Activated CD4-positive, alpha-beta T cell treated with anti-CD3 and anti-CD28 coated beads, Interleukin-2, amount 10 ng/mL, durations not matched to agents 7 days and 5 days (primary cell): Measurements from ENCODE around the gene INTS1. TPM values are rescaled to one million over a fixed set of nuclear protein-coding genes. Genes with fewer than 3 reads are reported as not detected.

Experiments
- CTCF ChIA-PET: fragments of 350-600 bp; sonication (Branson Sonifier 250); formaldehyde crosslinking; loops from one replicate; lab custom pipeline; 2021; ENCODE audit warnings: antibody characterized with exemption; lab: Charles Lee
- POLR2A ChIA-PET: fragments of 350-600 bp; sonication (Branson Sonifier 250); formaldehyde crosslinking; loops from one replicate; lab custom pipeline; 2021; ENCODE audit warnings: antibody characterized with exemption; lab: Charles Lee
- DNase-seq: peaks from one replicate; pipeline ENCODE4 v3.0.0-alpha.2; 2020
- H3K27ac Mint-ChIP-seq: one replicate; pipeline ENCODE4 v1.8.0; 2021; ENCODE audit warnings: mild to moderate bottlenecking, moderate library complexity, mixed read lengths
- H3K27me3 Mint-ChIP-seq: one replicate; pipeline ENCODE4 v1.8.0; 2021; ENCODE audit warnings: mixed read lengths
- H3K36me3 Mint-ChIP-seq: one replicate; pipeline ENCODE4 v1.8.0; 2021; ENCODE audit warnings: low read depth, mixed read lengths
- H3K4me1 Mint-ChIP-seq: one replicate; pipeline ENCODE4 v1.8.0; 2021; ENCODE audit warnings: mixed read lengths
- H3K4me3 Mint-ChIP-seq: one replicate; pipeline ENCODE4 v1.8.0; 2021; ENCODE audit warnings: mild to moderate bottlenecking, moderate library complexity, mixed read lengths
- H3K9me3 Mint-ChIP-seq: one replicate; pipeline ENCODE4 v1.8.0; 2021; ENCODE audit warnings: mixed read lengths
- total RNA-seq, 2 experiments: library from RNA; stranded (reverse); gene quantifications; one replicate each; pipeline ENCODE4 v1.2.3, GENCODE V29; 2021

The INTS1 gene
- total RNA-seq, 2 experiments from 2014 or later: 90.6 to 104 TPM

DNA sequence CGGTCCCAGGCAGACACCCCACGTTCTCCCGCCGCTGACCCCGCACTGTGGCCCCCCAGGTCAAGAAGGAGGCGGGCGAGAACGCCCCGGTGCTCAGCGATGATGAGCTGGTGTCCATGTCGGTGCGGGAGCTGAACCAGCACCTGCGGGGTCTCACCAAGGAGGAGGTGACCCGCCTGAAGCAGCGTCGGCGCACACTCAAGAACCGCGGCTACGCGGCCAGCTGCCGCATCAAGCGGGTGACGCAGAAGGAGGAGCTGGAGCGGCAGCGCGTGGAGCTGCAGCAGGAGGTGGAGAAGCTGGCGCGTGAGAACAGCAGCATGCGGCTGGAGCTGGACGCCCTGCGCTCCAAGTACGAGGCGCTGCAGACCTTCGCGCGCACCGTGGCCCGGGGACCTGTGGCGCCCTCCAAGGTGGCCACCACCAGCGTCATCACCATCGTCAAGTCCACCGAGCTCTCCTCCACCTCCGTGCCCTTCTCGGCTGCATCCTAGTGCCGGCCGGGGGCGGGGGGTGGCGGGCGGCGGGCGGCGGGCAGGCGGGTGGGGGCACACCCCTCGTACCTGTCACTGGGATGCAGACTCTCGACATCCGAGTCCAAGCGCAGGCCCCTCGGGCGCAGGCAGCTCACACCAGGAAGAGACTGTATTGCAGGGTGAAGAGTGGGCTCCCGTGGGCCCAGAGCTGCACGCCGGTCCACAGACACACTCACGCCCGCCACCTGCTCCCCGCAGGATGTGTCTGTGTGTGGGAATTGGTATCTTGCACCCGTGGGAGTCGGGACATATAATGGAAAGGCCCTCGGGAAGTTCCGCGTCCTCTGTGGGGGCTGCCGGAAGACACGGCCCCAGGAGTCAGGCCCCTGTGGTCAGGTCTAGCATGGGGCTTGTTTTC is 35.9 kb upstream of the INTS1 start:
- Mint-ChIP-seq H3K36me3 (peaks cover 4% of the 10 kb centered on the region), H3K4me1 (peaks cover 3% of the 10 kb centered on the region), H3K4me3 (no peak overlapping the region), H3K27ac (no peak overlapping the region), H3K9me3 (no peaks in the 10 kb centered on the region), H3K27me3 (no peaks in the 10 kb centered on the region)
- ChIA-PET POLR2A (no interaction called here), CTCF (interaction anchor here (0.6 kb wide), 1 partner anchor 398 kb away, joined by 5 read pairs; no protein-coding TSS in a partner anchor)
- DNase-seq: no peak

DNA sequence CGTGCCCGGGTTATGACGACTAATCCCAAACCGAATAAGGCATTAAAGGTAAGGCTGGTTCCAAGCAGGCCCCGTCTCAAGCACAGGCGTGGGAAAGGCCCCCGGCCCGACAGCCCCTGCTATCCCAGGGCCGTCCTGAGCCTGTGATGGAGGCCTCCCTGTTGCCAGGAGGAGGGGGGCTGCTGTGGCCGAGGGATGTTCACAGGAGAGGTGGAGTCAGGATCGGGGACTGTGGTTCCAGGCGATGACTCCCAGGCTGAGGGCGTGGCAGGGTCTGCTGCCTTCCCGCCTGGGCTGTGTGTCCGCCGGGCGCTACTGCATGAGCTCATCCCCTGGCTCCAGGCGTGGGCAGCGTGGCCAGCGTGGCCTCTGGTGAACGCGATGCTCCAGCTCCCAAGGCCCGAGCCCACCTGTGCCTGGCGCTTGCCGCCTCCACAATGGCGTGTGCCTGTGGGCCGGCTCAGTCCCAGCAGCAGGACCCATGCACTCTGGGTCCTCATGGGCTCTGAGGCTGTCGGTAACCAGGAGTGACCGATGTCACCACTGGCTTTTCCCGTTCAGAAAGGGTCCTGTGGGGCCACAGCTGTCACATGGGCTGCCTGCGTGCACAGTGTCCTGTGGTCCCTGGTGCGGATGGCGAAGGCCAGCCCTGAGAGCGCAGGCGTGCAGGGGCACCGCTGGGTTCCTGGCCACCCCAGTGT is 35.1 kb upstream of the INTS1 start:
- H3K36me3 Mint-ChIP-seq: peaks cover 4% of the 10 kb centered on the region
- H3K9me3 Mint-ChIP-seq: no peaks in the 10 kb centered on the region
- H3K4me3 Mint-ChIP-seq: no peak overlapping the region
- H3K27me3 Mint-ChIP-seq: no peaks in the 10 kb centered on the region
- POLR2A ChIA-PET: no interaction called here
- H3K27ac Mint-ChIP-seq: no peak overlapping the region
- CTCF ChIA-PET: no interaction called here
- H3K4me1 Mint-ChIP-seq: peaks cover 5% of the 10 kb centered on the region
- DNase-seq: no peak

DNA sequence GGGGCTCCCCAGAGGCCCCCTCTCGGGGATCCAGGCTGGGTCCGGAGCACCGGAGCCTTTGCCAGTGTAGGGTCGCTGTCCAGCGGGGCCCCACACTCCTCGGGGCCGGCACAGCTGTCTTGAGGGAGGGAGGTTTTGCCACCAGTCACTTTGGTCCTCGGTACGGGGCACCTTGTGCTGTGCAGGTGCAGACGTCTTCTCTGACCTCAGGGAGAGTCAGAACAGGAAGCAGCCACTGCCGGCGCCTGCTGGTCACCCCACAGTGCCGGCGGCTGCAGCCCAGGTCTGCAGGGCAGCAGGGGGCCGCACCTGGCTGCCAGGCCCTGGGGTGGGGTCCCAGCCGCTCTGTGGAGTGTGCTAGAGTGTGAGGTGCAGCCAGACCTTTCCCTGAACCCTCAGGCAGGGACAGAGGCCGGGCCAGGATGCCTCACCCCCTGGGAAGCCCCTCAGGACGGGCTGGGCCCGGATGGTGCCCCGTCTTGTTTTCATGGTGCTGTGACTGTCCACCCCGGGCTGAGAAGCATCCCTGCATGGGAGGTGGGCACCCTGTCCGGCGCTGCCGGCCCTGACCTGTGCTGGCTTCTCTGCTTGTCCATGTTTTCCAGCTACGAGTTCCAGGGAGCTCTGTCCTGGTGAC is 34.5 kb upstream of the INTS1 start:
- POLR2A ChIA-PET: no interaction called here
- CTCF ChIA-PET: no interaction called here

DNA sequence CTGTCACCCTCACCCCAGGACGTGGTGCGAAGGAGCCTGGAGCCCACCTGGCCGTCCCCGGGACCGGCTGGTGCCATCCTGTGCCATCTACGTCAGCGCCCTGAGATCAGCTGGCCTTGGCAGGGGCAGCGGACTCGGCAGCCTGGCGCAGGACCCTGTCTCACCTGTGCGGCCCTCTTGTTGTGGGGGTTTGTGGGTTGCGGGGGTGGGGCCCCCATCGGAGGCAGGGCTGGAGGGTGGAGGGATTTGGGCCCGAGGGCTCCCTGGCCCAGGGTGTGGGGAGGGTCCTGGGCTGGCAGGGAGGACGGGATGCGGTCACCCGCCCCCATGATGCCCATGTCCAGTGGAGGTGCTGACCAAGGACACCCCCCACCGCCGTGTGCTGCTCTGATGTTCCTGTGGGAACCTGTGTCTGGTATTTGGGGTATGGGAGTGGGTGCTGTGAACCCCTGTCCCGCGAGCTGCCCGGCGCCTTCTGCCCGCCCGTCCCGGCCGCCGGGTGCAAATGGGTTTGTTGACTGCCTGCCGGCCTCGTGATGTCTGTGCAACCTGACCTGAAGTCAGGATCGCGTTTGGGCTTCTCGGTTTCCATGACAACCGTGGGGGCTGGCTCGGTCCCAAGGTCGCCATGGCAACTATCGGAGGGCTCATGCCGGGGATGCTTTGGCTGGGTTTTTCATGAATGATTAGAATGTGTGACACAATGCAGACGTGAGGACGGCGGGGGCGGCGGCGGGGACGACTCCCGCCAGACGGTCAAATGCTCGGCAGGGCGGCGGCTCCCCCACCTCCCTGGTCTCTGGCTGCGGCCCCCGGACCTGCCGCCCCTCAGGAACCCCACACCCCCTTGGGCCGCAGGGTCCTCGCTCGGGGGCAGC is 33.6 kb upstream of the INTS1 start:
- peaks cover 19% of the 10 kb centered on the region for H3K4me1 Mint-ChIP-seq
- H3K4me3 Mint-ChIP-seq: no peak overlapping the region
- POLR2A ChIA-PET: no interaction called here
- CTCF ChIA-PET: no interaction called here
- no peaks in the 10 kb centered on the region for H3K9me3 Mint-ChIP-seq
- H3K27me3 Mint-ChIP-seq: no peaks in the 10 kb centered on the region
- peak; percentile 26 for DNase-seq
- H3K36me3 Mint-ChIP-seq: peaks cover 4% of the 10 kb centered on the region
- no peak overlapping the region for H3K27ac Mint-ChIP-seq

More for the DNA sequence above, 34.5 kb upstream of the INTS1 start:
- Mint-ChIP-seq H3K9me3 (no peaks in the 10 kb centered on the region), H3K27ac (no peak overlapping the region), H3K36me3 (peaks cover 4% of the 10 kb centered on the region), H3K4me1 (peaks cover 10% of the 10 kb centered on the region), H3K4me3 (no peak overlapping the region), H3K27me3 (no peaks in the 10 kb centered on the region)
- DNase-seq: no peak

DNA sequence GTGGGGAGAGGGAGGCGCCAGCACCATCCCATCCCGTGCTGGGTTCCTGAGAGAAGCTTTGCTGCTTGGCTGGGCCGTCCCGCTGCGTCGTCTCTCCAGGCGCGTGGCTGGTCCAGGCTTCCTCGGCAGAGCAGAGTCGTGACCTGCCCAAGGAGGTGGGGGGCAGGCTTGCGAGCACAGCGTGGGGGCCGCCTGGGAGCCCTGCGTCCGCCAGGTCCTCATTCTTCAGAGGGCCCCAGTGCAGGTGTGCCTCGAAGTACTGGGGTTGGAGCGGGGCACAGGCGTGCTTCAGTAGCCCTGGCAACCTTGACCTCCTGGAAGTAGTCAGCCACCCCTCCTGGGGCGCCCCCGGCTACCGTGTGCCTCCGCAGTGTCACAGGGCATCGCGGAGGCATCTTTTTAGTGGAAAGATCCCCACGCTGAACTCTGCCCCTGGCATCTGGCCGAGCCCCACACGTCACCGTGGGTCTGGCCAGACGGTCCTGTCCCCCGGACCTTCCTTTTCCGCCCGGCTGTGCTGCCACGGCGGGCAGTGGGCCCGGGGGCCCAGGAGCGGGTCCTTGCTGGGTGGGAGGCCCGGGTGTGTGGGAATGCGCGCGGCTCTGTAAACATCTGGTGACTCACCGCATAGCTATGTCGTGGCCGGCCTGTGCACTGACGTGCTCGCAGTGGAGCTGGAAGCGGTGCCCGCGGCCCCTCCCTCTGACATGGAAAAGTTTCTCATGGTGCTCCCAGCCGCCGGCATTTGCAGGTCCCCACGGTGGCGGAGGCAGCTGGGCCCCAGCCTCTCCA is 32.8 kb upstream of the INTS1 start:
- POLR2A ChIA-PET: no interaction called here
- no peaks in the 10 kb centered on the region for H3K27me3 Mint-ChIP-seq
- no peak overlapping the region for H3K27ac Mint-ChIP-seq
- CTCF ChIA-PET: interaction anchor here (1.0 kb wide), 1 partner anchor 29 kb away, joined by 5 read pairs; no protein-coding TSS in a partner anchor
- no peaks in the 10 kb centered on the region for H3K9me3 Mint-ChIP-seq
- H3K4me1 Mint-ChIP-seq: peaks cover 26% of the 10 kb centered on the region
- no peak overlapping the region for H3K4me3 Mint-ChIP-seq
- no peak for DNase-seq
- peaks cover 4% of the 10 kb centered on the region for H3K36me3 Mint-ChIP-seq

DNA sequence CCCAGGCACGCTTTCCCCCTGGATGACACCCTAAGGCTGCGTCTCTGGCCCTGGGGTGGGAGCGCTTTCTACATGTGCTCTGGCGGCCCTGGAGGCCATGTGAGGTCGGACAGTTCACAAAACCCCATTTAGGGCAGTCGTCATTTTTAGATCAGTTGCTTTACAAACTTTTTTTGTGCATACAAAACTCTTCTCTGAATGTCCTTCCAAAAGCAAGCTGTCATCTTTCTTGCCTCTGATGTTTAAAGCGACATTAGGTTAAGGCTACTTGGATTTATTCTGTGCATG is 32.2 kb upstream of the INTS1 start:
- CTCF ChIA-PET: interaction anchor here (1.0 kb wide), 1 partner anchor 28 kb away, joined by 5 read pairs; no protein-coding TSS in a partner anchor
- Mint-ChIP-seq H3K4me3 (no peak overlapping the region), H3K27me3 (no peaks in the 10 kb centered on the region), H3K27ac (no peak overlapping the region), H3K36me3 (peaks cover 4% of the 10 kb centered on the region), H3K4me1 (peaks cover 30% of the 10 kb centered on the region), H3K9me3 (no peaks in the 10 kb centered on the region)
- DNase-seq: no peak
- POLR2A ChIA-PET: no interaction called here

DNA sequence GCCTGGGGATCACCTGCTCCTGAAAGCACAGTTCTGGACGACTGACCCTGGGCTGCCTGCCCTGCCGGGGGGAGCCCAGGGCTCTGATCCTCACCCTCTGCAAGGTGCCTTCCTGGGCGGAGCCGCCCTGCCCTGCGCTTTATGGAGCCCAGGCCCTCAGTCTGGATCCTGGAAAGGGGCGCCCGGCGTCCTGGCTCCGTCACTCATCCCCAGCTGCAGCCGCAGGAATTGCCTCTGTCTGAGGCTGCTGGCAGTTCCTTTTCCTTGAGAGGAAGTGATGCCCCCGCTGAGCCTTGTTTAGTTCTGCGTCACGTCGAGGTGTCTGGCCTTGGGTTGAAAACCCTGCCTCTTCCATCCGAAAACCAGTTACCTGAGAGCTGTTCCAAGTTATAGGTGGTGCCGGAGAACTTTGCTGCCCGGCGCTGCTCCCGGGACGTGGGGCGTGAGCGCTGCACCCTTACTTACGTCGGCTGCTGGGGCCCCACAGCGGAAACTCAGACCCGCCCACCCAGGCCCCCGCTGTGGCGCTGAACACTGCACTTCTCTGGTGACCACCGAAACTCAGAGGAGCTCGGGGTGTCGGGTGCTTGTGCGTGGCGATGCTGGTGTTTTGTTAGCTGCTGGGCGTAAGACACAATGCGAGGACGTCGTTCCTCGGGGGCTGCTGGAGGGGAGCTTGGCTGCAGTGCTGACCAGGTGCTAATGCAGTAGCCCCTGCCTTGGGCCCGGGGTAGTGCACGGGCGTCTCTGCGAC is 31.7 kb upstream of the INTS1 start:
- Mint-ChIP-seq H3K4me3 (no peak overlapping the region), H3K4me1 (peaks cover 30% of the 10 kb centered on the region), H3K27me3 (no peaks in the 10 kb centered on the region), H3K36me3 (peaks cover 2% of the 10 kb centered on the region), H3K9me3 (no peaks in the 10 kb centered on the region), H3K27ac (no peak overlapping the region)
- CTCF ChIA-PET: interaction anchor here (1.0 kb wide), 1 partner anchor 28 kb away, joined by 5 read pairs; no protein-coding TSS in a partner anchor
- no peak for DNase-seq
- POLR2A ChIA-PET: no interaction called here

DNA sequence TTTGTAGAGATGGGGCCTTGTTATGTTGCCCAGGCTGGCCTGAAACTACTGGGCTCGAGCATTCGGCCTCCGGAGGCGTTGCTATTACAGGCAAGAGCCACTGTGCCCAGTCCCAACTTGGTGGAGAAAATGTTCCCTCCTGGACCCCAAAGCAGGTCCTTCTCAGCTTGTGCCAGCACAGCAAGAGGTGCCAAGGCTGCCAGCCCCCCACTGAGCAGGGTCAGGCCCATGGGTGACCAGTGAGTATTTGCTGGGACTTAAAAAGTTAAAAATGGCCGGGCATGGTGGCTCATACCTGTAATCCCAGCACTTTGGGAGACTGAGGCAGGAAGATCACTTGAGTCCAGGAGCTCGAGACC is 30.9 kb upstream of the INTS1 start:
- Mint-ChIP-seq H3K36me3 (peaks cover 2% of the 10 kb centered on the region), H3K4me3 (no peak overlapping the region)
- CTCF ChIA-PET: no interaction called here

DNA sequence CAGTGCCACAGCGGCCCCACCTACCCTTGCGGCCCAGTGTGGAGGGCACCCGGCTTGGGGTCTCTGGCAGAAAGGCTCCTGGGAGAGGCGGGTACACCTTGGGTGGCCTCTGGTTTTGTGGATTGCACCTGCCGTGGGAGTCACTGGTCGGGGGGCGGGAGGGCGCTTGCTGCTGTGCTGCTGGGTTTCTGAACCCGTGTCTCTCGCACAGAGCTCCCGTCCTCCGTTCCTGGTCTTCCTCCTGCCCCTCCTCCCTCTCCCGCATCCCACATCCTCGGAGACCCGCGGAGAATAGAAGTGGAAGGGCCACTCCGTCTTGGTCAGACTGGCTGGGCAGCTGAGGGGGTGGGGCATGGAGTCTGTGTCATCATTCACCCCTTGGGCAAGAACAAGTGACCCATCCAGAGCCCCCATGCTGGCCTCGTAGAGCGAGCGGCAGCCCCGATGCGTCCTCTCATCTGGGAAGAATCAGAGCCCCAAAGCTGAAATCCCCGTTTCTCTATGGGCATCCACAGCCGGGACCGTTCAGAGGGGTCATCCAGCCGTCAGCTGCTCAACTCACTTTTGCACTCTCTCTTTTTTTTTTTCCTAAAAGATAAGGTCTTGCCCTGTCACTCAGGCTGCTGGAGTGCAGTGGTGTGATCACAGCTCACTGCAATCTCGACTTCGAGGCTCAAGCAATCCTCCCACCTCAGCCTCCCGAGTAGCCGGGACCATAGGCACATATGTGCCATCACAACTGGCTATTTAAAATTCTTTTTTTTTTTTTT is 30.3 kb upstream of the INTS1 start:
- H3K9me3 Mint-ChIP-seq: no peaks in the 10 kb centered on the region
- no peak overlapping the region for H3K4me3 Mint-ChIP-seq
- no peaks in the 10 kb centered on the region for H3K27me3 Mint-ChIP-seq
- peaks cover 2% of the 10 kb centered on the region for H3K36me3 Mint-ChIP-seq
- H3K4me1 Mint-ChIP-seq: peaks cover 35% of the 10 kb centered on the region
- peak overlapping the region; percentile 25 for H3K27ac Mint-ChIP-seq
- no peak for DNase-seq
- POLR2A ChIA-PET: interaction anchor here (0.5 kb wide), 1 partner anchor 425 kb away, joined by 3 read pairs; no protein-coding TSS in a partner anchor
- CTCF ChIA-PET: no interaction called here

More for the DNA sequence above, 30.9 kb upstream of the INTS1 start:
- Mint-ChIP-seq H3K9me3 (no peaks in the 10 kb centered on the region), H3K27me3 (no peaks in the 10 kb centered on the region), H3K27ac (no peak overlapping the region), H3K4me1 (peaks cover 33% of the 10 kb centered on the region)
- DNase-seq: no peak
- POLR2A ChIA-PET: no interaction called here

DNA sequence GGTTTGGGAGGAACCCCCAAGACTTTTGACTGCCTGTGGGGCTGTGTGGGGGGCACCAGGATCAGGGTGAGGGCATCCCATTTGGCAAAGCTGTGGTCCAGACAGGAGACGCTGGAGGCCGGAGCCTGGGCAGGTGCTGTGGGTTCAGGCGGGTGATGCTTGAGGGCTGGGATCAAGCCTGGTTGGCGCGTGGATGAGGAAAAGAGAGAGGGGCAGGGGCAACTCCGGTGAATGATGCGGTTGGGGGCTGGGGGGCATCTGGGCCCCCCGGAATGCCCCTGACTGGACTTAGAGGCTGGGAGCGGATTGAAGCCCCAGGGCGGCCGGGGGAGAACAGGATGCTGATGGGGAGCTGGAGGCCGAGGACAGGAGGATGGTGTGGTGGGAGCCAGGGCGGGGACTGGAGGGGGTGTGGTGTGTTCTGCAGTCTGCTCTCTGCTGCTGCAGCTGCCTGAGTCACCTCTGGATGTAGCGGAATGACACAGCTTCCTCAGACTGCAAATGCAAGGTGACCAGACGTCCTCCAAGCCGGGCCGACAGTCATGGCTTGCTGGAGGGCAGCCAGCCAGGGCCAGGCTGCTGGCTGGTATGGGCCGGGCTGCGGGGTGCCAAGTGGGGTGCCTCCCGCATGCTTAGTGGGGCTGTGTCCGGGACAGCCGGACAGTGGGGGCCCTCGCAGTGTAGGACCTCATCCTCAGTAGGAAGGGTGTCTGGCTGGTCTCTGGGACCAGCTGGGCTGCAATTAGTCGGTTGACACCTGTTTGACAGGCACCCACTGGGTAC is 29.5 kb upstream of the INTS1 start:
- peaks cover 2% of the 10 kb centered on the region for H3K36me3 Mint-ChIP-seq
- no peak for DNase-seq
- ChIA-PET POLR2A (no interaction called here), CTCF (interaction anchor here (0.8 to 1.0 kb wide), 2 partner anchors 22 to 101 kb away, joined by 3 read pairs; partner anchors contain the start of gene TMEM184A)
- peak overlapping the region; percentile 95 for H3K27ac Mint-ChIP-seq
- H3K27me3 Mint-ChIP-seq: no peaks in the 10 kb centered on the region
- H3K4me1 Mint-ChIP-seq: peaks cover 35% of the 10 kb centered on the region
- no peaks in the 10 kb centered on the region for H3K9me3 Mint-ChIP-seq
- H3K4me3 Mint-ChIP-seq: peak overlapping the region; percentile 85
